Measurements from ENCODE around the gene MRGPRE.

DNA sequence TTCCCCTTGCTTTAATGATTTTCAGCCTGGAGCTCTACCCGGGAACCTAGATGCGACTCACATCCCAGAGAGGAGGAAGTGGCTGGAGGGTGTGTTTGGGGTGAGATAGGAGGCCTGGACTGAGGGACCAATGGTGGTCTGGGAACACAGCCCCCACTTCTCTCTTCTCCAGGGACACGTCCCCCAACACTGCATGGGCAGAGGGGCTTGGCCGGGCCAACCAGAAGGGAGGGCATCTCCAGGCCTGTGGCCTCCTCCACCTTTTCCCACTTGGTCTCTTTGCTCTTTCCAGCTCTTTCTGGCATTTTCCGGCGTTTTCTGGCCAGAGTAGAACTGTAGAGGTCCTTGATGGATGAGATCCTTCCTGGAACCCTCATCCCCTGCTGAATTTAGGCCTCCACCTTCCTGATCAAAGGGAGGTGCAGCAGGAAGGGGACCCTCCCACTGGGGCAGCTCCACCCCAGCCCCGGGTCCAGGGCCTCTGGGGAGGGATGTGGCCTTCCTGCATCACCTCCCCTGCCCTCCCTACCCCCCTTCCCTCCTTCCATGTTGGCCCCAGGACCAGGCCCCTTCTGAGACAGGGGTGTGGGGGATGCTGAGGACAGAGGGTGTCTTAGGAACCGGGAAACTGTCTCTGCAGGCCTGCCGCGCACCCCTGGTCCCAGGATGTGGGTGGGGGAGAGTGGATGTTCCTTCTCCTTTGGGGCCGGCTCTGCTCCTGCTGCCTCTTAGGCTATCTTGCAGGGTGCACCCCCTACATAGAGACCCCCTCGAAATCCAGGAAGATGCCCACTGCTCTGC is 38.0 kb downstream of the MRGPRE start:
- no peak for TF ChIP-seq MAFK (IDR thresholded peaks at IDR 0.05; ENCODE audit: partially characterized antibody)
- TF ChIP-seq CHD4 (IDR thresholded peaks at IDR 0.05; ENCODE audit: borderline replicate concordance), result no peak
- TF ChIP-seq, protein P1, sequence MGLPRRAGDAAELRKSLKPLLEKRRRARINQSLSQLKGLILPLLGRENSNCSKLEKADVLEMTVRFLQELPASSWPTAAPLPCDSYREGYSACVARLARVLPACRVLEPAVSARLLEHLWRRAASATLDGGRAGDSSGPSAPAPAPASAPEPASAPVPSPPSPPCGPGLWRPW (IDR thresholded peaks at IDR 0.05), result no peak
- TF ChIP-seq POLR2A (IDR thresholded peaks at IDR 0.05; ENCODE audit: low read length), result no peak
- TF ChIP-seq, protein P2, sequence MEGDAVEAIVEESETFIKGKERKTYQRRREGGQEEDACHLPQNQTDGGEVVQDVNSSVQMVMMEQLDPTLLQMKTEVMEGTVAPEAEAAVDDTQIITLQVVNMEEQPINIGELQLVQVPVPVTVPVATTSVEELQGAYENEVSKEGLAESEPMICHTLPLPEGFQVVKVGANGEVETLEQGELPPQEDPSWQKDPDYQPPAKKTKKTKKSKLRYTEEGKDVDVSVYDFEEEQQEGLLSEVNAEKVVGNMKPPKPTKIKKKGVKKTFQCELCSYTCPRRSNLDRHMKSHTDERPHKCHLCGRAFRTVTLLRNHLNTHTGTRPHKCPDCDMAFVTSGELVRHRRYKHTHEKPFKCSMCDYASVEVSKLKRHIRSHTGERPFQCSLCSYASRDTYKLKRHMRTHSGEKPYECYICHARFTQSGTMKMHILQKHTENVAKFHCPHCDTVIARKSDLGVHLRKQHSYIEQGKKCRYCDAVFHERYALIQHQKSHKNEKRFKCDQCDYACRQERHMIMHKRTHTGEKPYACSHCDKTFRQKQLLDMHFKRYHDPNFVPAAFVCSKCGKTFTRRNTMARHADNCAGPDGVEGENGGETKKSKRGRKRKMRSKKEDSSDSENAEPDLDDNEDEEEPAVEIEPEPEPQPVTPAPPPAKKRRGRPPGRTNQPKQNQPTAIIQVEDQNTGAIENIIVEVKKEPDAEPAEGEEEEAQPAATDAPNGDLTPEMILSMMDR (IDR thresholded peaks at IDR 0.05), result no peak
- no peak for TF ChIP-seq EP300 (IDR thresholded peaks at IDR 0.05)
- TF ChIP-seq ESRRA (IDR thresholded peaks at IDR 0.05; ENCODE audit: borderline replicate concordance, low read length), result no peak
- no peak for TF ChIP-seq RFX5 (IDR thresholded peaks at IDR 0.05)
- TF ChIP-seq, protein P3, sequence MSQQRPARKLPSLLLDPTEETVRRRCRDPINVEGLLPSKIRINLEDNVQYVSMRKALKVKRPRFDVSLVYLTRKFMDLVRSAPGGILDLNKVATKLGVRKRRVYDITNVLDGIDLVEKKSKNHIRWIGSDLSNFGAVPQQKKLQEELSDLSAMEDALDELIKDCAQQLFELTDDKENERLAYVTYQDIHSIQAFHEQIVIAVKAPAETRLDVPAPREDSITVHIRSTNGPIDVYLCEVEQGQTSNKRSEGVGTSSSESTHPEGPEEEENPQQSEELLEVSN (IDR thresholded peaks at IDR 0.05; ENCODE audit: borderline replicate concordance, low read depth), result no peak

All from A549 (cell line).